GM21360 (cell line): ENCODE data around the gene IKZF2.

ENCODE experiments used
- ATAC-seq: cut with Tn5 transposase; IDR thresholded peaks from one replicate; pipeline ENCODE4 v1.9.1; 2021; ENCODE audit warnings: mild to moderate bottlenecking, moderate library complexity; ENCODE audit not compliant: unreplicated experiment

Gene IKZF2

GRCh38 chr2:213151437-213152064 is at the start of gene IKZF2:
IKZF2 (minus strand) TSS chr2:213151612; CDS start chr2:213148629, 2,983 bp downstream.
- peak; percentile 60 for ATAC-seq

- no peak for ATAC-seq
Observed at GRCh38 chr2:213199871-213200270, 48.5 kb upstream of the IKZF2 start.

GRCh38 chr2:213189001-213189899 is 37.8 kb upstream of the IKZF2 start:
- no peak for ATAC-seq

- no peak for ATAC-seq
Observed at GRCh38 chr2:213188533-213188867, 37.1 kb upstream of the IKZF2 start.

GRCh38 chr2:213187833-213188532 is 36.6 kb upstream of the IKZF2 start:
- no peak for ATAC-seq

GRCh38 chr2:213187386-213187785 is 36.0 kb upstream of the IKZF2 start:
- no peak for ATAC-seq

- ATAC-seq: peak; percentile 96
Observed at GRCh38 chr2:213185147-213185822, 33.9 kb upstream of the IKZF2 start.

GRCh38 chr2:213181712-213182111 is 30.3 kb upstream of the IKZF2 start:
- ATAC-seq: no peak

- ATAC-seq: no peak
Observed at GRCh38 chr2:213177679-213178078, 26.3 kb upstream of the IKZF2 start.

- ATAC-seq: no peak
Observed at GRCh38 chr2:213175673-213176247, 24.3 kb upstream of the IKZF2 start.

GRCh38 chr2:213172641-213173040 is 21.2 kb upstream of the IKZF2 start:
- ATAC-seq: no peak

GRCh38 chr2:213171147-213171546 is 19.7 kb upstream of the IKZF2 start:
- ATAC-seq: no peak

GRCh38 chr2:213167271-213167930 is 16.0 kb upstream of the IKZF2 start:
- ATAC-seq: no peak

- ATAC-seq: peak; percentile 98
Observed at GRCh38 chr2:213166109-213166508, 14.7 kb upstream of the IKZF2 start.

GRCh38 chr2:213164263-213164662 is 12.9 kb upstream of the IKZF2 start:
- no peak for ATAC-seq

GRCh38 chr2:213162516-213163118 is 11.2 kb upstream of the IKZF2 start:
- no peak for ATAC-seq

- no peak for ATAC-seq
Observed at GRCh38 chr2:213161759-213162515, 10.5 kb upstream of the IKZF2 start.

- ATAC-seq: no peak
Observed at GRCh38 chr2:213159768-213160167, 8.4 kb upstream of the IKZF2 start.

GRCh38 chr2:213157242-213157641 is 5.8 kb upstream of the IKZF2 start:
- peak; percentile 80 for ATAC-seq
